HEK293 (cell line): ENCODE measurements around the gene ZNF140.

Experiments used
- HOXA7 ChIP-seq: sonication (generic); formaldehyde crosslinking; IDR thresholded peaks from 2 replicates; pipeline ENCODE4 v1.8.1; 2022; ENCODE audit warnings: missing genetic modification reagents, borderline replicate concordance
- OVOL3 ChIP-seq: fragments of 450-650 bp; formaldehyde crosslinking; IDR thresholded peaks from 2 replicates; pipeline ENCODE4 v1.5.1; 2016; ENCODE audit warnings: missing biosample characterization, missing genetic modification characterization
- PRDM4 ChIP-seq: fragments of 450-650 bp; formaldehyde crosslinking; IDR thresholded peaks from 2 replicates; pipeline ENCODE4 v1.5.1; 2017; ENCODE audit warnings: missing biosample characterization, missing genetic modification characterization
- SCRT1 ChIP-seq: fragments of 450-650 bp; formaldehyde crosslinking; IDR thresholded peaks from 2 replicates; pipeline ENCODE4 v1.5.1; 2016; ENCODE audit warnings: missing biosample characterization, missing genetic modification characterization, borderline replicate concordance
- SETDB1 ChIP-seq: IDR thresholded peaks from one replicate; pipeline ENCODE4 v1.6.1; 2017; ENCODE audit warnings: mild to moderate bottlenecking, low read length, moderate library complexity, mixed read lengths; ENCODE audit not compliant: insufficient read length
- SP7 ChIP-seq: fragments of 450-650 bp; formaldehyde crosslinking; IDR thresholded peaks from 2 replicates; pipeline ENCODE4 v1.5.1; 2016; ENCODE audit warnings: missing biosample characterization, missing genetic modification characterization
- TCF7L2 ChIP-seq: IDR thresholded peaks from 2 replicates; pipeline ENCODE4 v1.6.1; 2011; ENCODE audit warnings: low read depth, mild to moderate bottlenecking, inconsistent platforms, low read length, moderate library complexity, borderline replicate concordance
- ZFHX2 ChIP-seq: fragments of 450-650 bp; formaldehyde crosslinking; conservative IDR thresholded peaks from 2 replicates; pipeline ENCODE4 v1.5.1; 2016; ENCODE audit warnings: missing biosample characterization, missing genetic modification characterization
- ZNF114 ChIP-seq: fragments of 450-650 bp; formaldehyde crosslinking; IDR thresholded peaks from 2 replicates; pipeline ENCODE4 v1.5.0; 2017; ENCODE audit warnings: missing biosample characterization, missing genetic modification characterization
- ZNF132 ChIP-seq: fragments of 450-650 bp; formaldehyde crosslinking; IDR thresholded peaks from 2 replicates; pipeline ENCODE4 v1.5.1; 2017; ENCODE audit warnings: missing biosample characterization, missing genetic modification characterization, borderline replicate concordance
- ZNF148 ChIP-seq: fragments of 450-650 bp; formaldehyde crosslinking; IDR thresholded peaks from 2 replicates; pipeline ENCODE4 v1.5.0; 2017; ENCODE audit warnings: missing biosample characterization, missing genetic modification characterization, borderline replicate concordance
- ZNF19 ChIP-seq: fragments of 450-650 bp; formaldehyde crosslinking; IDR thresholded peaks from 2 replicates; pipeline ENCODE4; 2016; ENCODE audit warnings: missing biosample characterization, missing genetic modification characterization, low read depth
- ZNF23 ChIP-seq: fragments of 450-650 bp; formaldehyde crosslinking; IDR thresholded peaks from 2 replicates; pipeline ENCODE4 v1.5.1; 2016; ENCODE audit warnings: missing biosample characterization, missing genetic modification characterization, borderline replicate concordance
- ZNF302 ChIP-seq: fragments of 450-650 bp; formaldehyde crosslinking; IDR thresholded peaks from 2 replicates; pipeline ENCODE4 v1.5.1; 2016; ENCODE audit warnings: missing biosample characterization, missing genetic modification characterization, low read depth
- ZNF335 ChIP-seq: fragments of 450-650 bp; formaldehyde crosslinking; conservative IDR thresholded peaks from 2 replicates; pipeline ENCODE4 v1.5.1; 2016; ENCODE audit warnings: missing biosample characterization, missing genetic modification characterization
- ZNF514 ChIP-seq: fragments of 450-650 bp; formaldehyde crosslinking; IDR thresholded peaks from 2 replicates; pipeline ENCODE4 v1.5.1; 2016; ENCODE audit warnings: missing biosample characterization, missing genetic modification characterization
- ZNF555 ChIP-seq: fragments of 450-650 bp; formaldehyde crosslinking; conservative IDR thresholded peaks from 2 replicates; pipeline ENCODE4 v1.5.1; 2017; ENCODE audit warnings: missing biosample characterization, mild to moderate bottlenecking, missing genetic modification characterization, inconsistent platforms
- ZNF626 ChIP-seq: fragments of 450-650 bp; sonication (Bioruptor Pico); formaldehyde crosslinking; IDR thresholded peaks from 2 replicates; pipeline ENCODE4 v1.5.1; 2018; ENCODE audit warnings: missing biosample characterization, missing genetic modification characterization, inconsistent platforms
- ZNF664 ChIP-seq: fragments of 450-650 bp; formaldehyde crosslinking; IDR thresholded peaks from 2 replicates; pipeline ENCODE4 v1.5.1; 2016; ENCODE audit warnings: missing biosample characterization, missing genetic modification characterization
- ZNF701 ChIP-seq: fragments of 450-650 bp; formaldehyde crosslinking; IDR thresholded peaks from 2 replicates; pipeline ENCODE4 v1.5.1; 2016; ENCODE audit warnings: missing biosample characterization, missing genetic modification characterization
- ZNF768 ChIP-seq: fragments of 450-650 bp; formaldehyde crosslinking; IDR thresholded peaks from 2 replicates; pipeline ENCODE4 v1.5.1; 2018; ENCODE audit warnings: missing biosample characterization, mild to moderate bottlenecking, missing genetic modification characterization
- ZNF776 ChIP-seq: fragments of 450-650 bp; formaldehyde crosslinking; IDR thresholded peaks from 2 replicates; pipeline ENCODE4 v1.5.0; 2017; ENCODE audit warnings: missing biosample characterization, missing genetic modification characterization, borderline replicate concordance
- ZNF777 ChIP-seq: fragments of 450-650 bp; formaldehyde crosslinking; IDR thresholded peaks from 2 replicates; pipeline ENCODE4 v1.5.1; 2017; ENCODE audit warnings: missing biosample characterization, missing genetic modification characterization, borderline replicate concordance
- ZNF791 ChIP-seq: fragments of 450-650 bp; formaldehyde crosslinking; IDR thresholded peaks from 2 replicates; pipeline ENCODE4 v1.5.1; 2016; ENCODE audit warnings: missing biosample characterization, missing genetic modification characterization
- ZNF837 ChIP-seq: fragments of 450-650 bp; formaldehyde crosslinking; IDR thresholded peaks from 2 replicates; pipeline ENCODE4 v1.5.1; 2016; ENCODE audit warnings: missing biosample characterization, missing genetic modification characterization
- TF ChIP-seq, protein P1 (sequence below): fragments of 450-650 bp; formaldehyde crosslinking; IDR thresholded peaks from 2 replicates; pipeline ENCODE4 v1.5.1; 2017; ENCODE audit warnings: missing biosample characterization, missing genetic modification characterization
- TF ChIP-seq, protein P2 (sequence below): fragments of 450-650 bp; formaldehyde crosslinking; IDR thresholded peaks from 2 replicates; pipeline ENCODE4 v1.5.1; 2017; ENCODE audit warnings: missing biosample characterization, missing genetic modification characterization
- TF ChIP-seq, protein P3 (sequence below): fragments of 450-650 bp; formaldehyde crosslinking; IDR thresholded peaks from 2 replicates; pipeline ENCODE4 v1.5.1; 2016; ENCODE audit warnings: missing biosample characterization, missing genetic modification characterization

Gene ZNF140

GRCh38 chr12:133130038-133130807 is 49.5 kb downstream of the ZNF140 start, which contains the start of the genes ZNF10 and ZNF891 (continued):
- TF ChIP-seq HOXA7 (no peak), OVOL3 (tag by site-specific recombination) (no peak), ZNF777 (peak; percentile 85; the same call in 1 of the 2 replicates), ZNF768 (tag by site-specific recombination) (no peak; the same call in 1 of the 2 replicates), ZNF664 (tag by site-specific recombination) (no peak), ZNF302 (0 out of 2 replicates have a peak, but pooled peaks have one; percentile 41), ZNF791 (no peak), SETDB1 (peak; percentile 34), TCF7L2 (no peak), ZNF837 (tag by site-specific recombination) (no peak), ZNF114 (tag by site-specific recombination) (no peak), SCRT1 (no peak), ZNF335 (peak; percentile 98), ZNF701 (tag by site-specific recombination) (peak; percentile 58; the same call in 1 of the 2 replicates), ZNF23 (tag by site-specific recombination) (no peak), ZNF132 (tag by site-specific recombination) (no peak), ZNF555 (no peak), SP7 (tag by site-specific recombination) (peak; percentile 66; the same call in 1 of the 2 replicates), ZFHX2 (tag by site-specific recombination) (peak; percentile 96), ZNF148 (tag by site-specific recombination) (no peak), PRDM4 (tag by site-specific recombination) (no peak), ZNF776 (tag by site-specific recombination) (no peak), ZNF626 (tag by site-specific recombination) (peak; percentile 66; the same call in 1 of the 2 replicates), ZNF19 (tag by site-specific recombination) (no peak), ZNF514 (tag by site-specific recombination) (no peak)
- TF ChIP-seq, protein P1, sequence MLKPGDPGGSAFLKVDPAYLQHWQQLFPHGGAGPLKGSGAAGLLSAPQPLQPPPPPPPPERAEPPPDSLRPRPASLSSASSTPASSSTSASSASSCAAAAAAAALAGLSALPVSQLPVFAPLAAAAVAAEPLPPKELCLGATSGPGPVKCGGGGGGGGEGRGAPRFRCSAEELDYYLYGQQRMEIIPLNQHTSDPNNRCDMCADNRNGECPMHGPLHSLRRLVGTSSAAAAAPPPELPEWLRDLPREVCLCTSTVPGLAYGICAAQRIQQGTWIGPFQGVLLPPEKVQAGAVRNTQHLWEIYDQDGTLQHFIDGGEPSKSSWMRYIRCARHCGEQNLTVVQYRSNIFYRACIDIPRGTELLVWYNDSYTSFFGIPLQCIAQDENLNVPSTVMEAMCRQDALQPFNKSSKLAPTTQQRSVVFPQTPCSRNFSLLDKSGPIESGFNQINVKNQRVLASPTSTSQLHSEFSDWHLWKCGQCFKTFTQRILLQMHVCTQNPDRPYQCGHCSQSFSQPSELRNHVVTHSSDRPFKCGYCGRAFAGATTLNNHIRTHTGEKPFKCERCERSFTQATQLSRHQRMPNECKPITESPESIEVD = no peak
- TF ChIP-seq, protein P2, sequence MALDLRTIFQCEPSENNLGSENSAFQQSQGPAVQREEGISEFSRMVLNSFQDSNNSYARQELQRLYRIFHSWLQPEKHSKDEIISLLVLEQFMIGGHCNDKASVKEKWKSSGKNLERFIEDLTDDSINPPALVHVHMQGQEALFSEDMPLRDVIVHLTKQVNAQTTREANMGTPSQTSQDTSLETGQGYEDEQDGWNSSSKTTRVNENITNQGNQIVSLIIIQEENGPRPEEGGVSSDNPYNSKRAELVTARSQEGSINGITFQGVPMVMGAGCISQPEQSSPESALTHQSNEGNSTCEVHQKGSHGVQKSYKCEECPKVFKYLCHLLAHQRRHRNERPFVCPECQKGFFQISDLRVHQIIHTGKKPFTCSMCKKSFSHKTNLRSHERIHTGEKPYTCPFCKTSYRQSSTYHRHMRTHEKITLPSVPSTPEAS = no peak
- TF ChIP-seq, protein P3, sequence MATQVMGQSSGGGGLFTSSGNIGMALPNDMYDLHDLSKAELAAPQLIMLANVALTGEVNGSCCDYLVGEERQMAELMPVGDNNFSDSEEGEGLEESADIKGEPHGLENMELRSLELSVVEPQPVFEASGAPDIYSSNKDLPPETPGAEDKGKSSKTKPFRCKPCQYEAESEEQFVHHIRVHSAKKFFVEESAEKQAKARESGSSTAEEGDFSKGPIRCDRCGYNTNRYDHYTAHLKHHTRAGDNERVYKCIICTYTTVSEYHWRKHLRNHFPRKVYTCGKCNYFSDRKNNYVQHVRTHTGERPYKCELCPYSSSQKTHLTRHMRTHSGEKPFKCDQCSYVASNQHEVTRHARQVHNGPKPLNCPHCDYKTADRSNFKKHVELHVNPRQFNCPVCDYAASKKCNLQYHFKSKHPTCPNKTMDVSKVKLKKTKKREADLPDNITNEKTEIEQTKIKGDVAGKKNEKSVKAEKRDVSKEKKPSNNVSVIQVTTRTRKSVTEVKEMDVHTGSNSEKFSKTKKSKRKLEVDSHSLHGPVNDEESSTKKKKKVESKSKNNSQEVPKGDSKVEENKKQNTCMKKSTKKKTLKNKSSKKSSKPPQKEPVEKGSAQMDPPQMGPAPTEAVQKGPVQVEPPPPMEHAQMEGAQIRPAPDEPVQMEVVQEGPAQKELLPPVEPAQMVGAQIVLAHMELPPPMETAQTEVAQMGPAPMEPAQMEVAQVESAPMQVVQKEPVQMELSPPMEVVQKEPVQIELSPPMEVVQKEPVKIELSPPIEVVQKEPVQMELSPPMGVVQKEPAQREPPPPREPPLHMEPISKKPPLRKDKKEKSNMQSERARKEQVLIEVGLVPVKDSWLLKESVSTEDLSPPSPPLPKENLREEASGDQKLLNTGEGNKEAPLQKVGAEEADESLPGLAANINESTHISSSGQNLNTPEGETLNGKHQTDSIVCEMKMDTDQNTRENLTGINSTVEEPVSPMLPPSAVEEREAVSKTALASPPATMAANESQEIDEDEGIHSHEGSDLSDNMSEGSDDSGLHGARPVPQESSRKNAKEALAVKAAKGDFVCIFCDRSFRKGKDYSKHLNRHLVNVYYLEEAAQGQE (tag by site-specific recombination) = peak; percentile 28; the same call in 1 of the 2 replicates
